LNCAP (cell line): ENCODE data around the gene OCSTAMP.

ENCODE experiments used
- TF ChIP-seq, protein P1 (sequence below): fragments of 450-650 bp; IDR thresholded peaks from 2 replicates; pipeline ENCODE4 v1.5.1; 2017; ENCODE audit warnings: mild to moderate bottlenecking

The OCSTAMP gene

DNA sequence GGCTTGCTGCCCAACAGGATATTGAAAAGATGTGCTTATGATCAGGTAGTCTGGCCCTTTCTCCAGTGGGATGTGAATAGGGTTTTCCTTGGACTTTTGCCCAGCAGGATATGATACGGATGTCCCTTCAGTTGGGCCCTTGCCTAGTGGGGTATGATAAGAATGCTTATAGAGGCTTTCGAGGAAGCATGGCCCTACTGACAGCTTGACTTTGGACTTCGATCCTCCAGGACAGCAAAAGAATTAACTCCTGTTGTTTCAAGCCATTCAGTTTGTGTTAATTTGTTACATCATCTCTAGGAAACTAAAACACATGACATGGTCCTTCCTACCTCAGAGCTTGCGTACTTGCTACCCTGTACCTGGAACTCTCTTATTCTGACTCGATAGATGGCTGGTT, 27.3 kb downstream of the OCSTAMP start:
- TF ChIP-seq, protein P1, sequence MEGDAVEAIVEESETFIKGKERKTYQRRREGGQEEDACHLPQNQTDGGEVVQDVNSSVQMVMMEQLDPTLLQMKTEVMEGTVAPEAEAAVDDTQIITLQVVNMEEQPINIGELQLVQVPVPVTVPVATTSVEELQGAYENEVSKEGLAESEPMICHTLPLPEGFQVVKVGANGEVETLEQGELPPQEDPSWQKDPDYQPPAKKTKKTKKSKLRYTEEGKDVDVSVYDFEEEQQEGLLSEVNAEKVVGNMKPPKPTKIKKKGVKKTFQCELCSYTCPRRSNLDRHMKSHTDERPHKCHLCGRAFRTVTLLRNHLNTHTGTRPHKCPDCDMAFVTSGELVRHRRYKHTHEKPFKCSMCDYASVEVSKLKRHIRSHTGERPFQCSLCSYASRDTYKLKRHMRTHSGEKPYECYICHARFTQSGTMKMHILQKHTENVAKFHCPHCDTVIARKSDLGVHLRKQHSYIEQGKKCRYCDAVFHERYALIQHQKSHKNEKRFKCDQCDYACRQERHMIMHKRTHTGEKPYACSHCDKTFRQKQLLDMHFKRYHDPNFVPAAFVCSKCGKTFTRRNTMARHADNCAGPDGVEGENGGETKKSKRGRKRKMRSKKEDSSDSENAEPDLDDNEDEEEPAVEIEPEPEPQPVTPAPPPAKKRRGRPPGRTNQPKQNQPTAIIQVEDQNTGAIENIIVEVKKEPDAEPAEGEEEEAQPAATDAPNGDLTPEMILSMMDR: no peak

DNA sequence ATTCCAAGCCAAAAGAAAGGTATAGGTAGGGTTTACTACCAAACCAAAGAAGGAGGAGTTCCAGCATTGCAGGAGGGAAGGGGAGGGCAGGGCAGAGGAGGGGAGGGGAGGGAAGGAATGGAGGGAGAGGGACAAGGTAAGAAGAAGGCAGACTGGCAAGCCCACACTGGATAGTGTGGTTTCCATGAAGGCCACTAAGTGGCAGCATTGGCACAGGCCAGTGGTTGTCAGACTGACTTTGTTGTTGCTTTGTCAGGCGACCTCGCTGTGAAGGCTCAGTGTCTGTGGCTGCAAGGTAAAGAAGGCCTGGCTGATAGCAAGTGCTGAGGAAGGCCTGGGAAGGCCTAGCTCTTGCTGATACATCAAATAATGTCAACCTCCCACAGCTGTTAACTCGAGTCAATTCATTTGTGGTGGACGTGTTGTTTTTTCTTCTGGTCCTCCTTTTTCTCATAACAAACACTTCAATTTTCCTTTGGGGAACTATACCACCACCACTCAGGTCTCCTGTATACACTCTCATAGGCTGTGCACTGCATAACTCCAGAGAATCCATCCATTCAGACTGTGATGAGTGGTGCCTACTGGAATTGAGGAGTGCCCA, 29.4 kb downstream of the OCSTAMP start:
- TF ChIP-seq, protein P1: peak; percentile 66

DNA sequence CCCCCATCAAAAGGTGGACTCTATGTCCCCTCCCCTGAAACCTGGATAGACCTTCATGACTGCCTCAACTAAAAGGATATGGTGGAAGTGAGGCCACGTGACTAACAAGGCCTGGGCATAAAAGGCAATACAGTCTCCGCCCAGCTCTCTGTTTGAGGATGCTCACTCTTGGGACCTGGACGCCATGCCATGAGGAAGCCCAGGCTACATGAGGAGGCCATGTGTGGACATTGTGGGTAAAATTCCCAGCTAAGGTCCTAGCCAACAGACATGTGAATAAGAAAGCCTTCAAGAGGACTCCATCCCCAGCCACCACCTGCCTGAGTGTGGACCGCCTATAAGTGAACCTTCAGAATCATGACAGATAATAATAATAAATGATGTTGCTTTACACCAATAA, 29.9 kb downstream of the OCSTAMP start:
- TF ChIP-seq, protein P1: no peak

DNA sequence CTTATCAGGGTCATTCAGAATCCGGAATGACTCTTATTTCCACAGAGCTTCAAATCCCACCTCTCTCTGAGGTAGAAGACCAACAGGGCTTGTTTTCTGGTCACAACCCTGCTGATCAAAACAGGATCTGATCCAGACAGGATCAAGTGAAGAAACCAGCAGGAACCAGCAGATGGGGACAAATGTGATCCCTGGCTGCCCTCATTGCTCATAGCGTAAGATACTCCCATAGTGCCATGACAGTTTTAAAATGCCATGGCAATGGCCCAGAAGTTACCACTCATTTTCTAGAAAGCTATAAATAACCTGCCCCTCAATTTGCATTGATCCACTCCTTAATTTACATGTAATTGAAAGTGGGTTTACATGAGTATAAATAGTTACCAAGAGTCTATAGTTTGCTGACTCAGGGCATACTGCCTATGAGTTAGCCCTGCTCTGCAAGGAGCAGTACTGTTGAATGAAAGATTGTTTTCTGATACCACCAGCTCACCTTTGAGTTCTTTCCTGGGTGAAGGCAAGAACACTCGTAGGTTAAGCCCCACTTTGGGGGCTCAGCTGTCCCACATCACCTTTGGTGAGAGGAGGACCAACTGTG, 30.9 kb downstream of the OCSTAMP start:
- TF ChIP-seq, protein P1: no peak

DNA sequence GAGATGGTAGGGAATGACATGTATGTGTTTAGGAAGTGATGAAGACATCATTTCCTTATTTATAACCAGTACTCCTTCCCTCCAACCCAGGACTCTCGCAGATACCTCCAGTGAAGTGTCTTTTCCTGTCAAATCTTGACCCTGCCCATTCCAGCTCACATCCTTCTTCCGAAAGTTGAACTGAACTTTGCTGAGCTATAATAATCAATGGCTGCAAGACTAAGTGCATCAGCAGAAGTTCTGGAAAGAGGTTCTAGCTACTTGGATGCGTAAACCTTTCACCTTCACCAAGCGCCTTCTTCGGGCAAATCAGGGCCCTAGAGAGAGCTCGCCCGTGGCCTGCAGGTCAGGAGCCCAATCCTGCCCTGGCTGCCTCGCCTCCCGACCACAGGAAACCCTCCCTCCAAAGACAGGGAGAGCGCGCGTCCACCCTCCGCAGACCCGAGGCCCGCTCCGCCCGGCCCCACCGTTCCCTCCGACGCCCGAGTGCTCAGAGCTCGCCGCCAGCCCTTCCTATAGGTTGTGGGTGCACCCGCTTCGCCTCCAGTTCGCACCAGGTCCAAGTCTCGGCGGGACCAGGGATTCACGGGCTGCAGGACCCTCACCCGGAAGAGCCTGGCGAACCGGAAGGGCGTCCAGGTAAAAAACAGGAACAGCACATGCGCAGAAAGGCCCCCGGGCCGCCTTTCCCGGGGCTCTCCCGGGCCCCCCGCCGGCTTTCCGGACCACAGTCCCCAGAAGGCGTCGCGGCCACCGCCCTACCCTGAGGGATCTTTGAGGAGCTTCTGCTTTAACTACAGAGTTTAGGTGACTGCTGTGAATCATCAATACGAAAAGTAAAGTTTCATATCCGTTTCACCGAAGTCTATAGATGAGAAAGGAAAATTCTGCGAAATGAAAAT, 37.3 kb downstream of the OCSTAMP start, which contains the start of gene ZNF334:
Gene ZNF334, minus strand, starts transcription at position 617 of the 902 bp plus-strand sequence. CDS start 1,457 bp downstream, outside the sequence.
- TF ChIP-seq, protein P1: no peak

DNA sequence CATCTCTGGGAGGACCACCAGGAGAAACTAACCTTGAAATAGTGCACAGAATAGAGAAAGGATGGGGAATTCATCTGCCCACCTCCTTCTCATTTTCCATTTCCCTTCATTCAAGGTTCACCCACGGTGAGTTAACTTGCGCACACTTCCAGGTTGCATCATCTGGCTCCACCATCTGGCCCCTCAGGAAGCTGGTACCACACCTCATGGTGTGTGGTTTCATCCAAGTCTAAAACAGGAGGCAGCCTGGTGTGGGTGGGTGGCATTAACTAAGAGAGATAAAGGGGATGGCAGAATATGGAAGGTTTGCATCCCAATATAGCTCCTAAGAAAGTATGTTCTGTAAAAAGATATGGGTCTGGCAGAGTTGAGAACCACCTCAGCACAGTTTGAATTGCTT, 40.9 kb downstream of the OCSTAMP start:
- TF ChIP-seq, protein P1: no peak

DNA sequence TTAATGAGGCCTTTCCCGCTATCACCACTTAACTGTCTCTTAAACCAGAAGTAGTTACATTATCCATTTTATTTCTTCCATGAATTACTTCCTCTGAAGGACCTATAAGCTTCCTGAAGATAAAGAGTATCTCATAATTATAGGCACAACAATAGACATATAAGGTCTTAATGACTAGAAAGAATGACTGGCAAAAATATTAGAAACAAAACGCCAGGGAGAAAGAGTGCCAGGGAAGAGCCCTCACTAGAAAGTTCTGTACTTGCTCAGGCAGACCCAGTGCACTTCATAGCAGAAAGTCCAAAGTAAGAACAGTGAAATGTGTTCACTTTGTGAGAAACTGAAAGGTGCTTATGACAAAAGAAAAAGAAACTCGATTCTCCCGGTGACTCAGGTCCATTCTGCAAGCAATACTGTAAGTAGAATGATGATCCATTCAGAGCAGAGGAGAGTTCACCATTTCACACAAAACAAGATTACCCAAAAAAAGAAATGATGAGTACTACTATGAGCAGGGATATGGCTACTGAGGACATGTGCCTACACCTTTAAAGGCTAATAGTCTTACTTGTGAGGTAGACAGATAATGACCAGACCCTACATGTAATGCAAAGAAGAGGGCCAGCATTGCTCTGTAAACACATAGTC, 42.6 kb downstream of the OCSTAMP start:
- TF ChIP-seq, protein P1: no peak
